ENCODE results near the gene DHRS4.
"Not testable (repeated sequence)": the region's sequence is repeated elsewhere in the genome, so short reads cannot be mapped to it uniquely, and the experiment has no call there.

Gene DHRS4

GRCh38 chr14:23988607-23989363 is 35.2 kb downstream of the DHRS4 start, which contains the start of gene DHRS4L2:
TSS of gene DHRS4L2 (plus strand) at chr14:23988929. CDS start at chr14:23988948, 19 bp downstream.
- DNase-seq = peak; percentile 91

GRCh38 chr14:23989734-23990445 is 36.3 kb downstream of the DHRS4 start:
- DNase-seq = not testable (repeated sequence)

- not testable (repeated sequence) for DNase-seq
Observed at GRCh38 chr14:23990961-23991360, 37.4 kb downstream of the DHRS4 start.

GRCh38 chr14:23993042-23993441 is 39.5 kb downstream of the DHRS4 start:
- not testable (repeated sequence) for DNase-seq

GRCh38 chr14:23996009-23996408 is 42.4 kb downstream of the DHRS4 start:
- DNase-seq = not testable (repeated sequence)

- not testable (repeated sequence) for DNase-seq
Observed at GRCh38 chr14:23996825-23997224, 43.3 kb downstream of the DHRS4 start.

- not testable (repeated sequence) for DNase-seq
Observed at GRCh38 chr14:23999640-24000039, 46.1 kb downstream of the DHRS4 start.

GRCh38 chr14:24001078-24001477 is 47.5 kb downstream of the DHRS4 start:
- DNase-seq = not testable (repeated sequence)

- not testable (repeated sequence) for DNase-seq
Observed at GRCh38 chr14:24001679-24002078, 48.1 kb downstream of the DHRS4 start.

- DNase-seq = not testable (repeated sequence)
Observed at GRCh38 chr14:24006471-24006816, 52.9 kb downstream of the DHRS4 start.

- peak; percentile 91 for DNase-seq
Observed at GRCh38 chr14:24006817-24007652, 53.5 kb downstream of the DHRS4 start.

GRCh38 chr14:24011051-24011450 is 57.5 kb downstream of the DHRS4 start:
- no peak for DNase-seq

GRCh38 chr14:24012726-24013273 is 59.2 kb downstream of the DHRS4 start:
- DNase-seq = not testable (repeated sequence)

GRCh38 chr14:24013654-24014514 is 60.3 kb downstream of the DHRS4 start:
- peak; percentile 76 for DNase-seq

- not testable (repeated sequence) for DNase-seq
Observed at GRCh38 chr14:24015745-24016144, 62.2 kb downstream of the DHRS4 start.
